NCI-H2171 treated with DMSO at 0.1 percent for 48 hours (cell line): ENCODE data around the gene MEN1.
A peak's percentile ranks its signal among the peaks of the same experiment; 100 is the strongest.

Experiments used
- DNase-seq: peaks from one replicate; lab custom pipeline; 2025; lab: John Stamatoyannopoulos, UW

The MEN1 gene

GRCh38 chr11:64762674-64763525 lies 47.5 kb downstream of the MEN1 start:
- DNase-seq: peak; percentile 26

GRCh38 chr11:64762277-64762673 lies 48.1 kb downstream of the MEN1 start:
- DNase-seq: peak; percentile 4

- DNase-seq: peak; percentile 20
Measured at GRCh38 chr11:64760759-64761420, 49.5 kb downstream of the MEN1 start.

GRCh38 chr11:64759722-64760719 lies 50.3 kb downstream of the MEN1 start, which contains the start of gene PYGM:
TSS of gene PYGM (minus strand) at chr11:64759974. CDS start at chr11:64759898, 76 bp downstream.
- DNase-seq: no peak

GRCh38 chr11:64759131-64759721 lies 51.1 kb downstream of the MEN1 start:
- DNase-seq: no peak

GRCh38 chr11:64758330-64759079 lies 51.8 kb downstream of the MEN1 start:
- no peak for DNase-seq

- DNase-seq: no peak
Measured at GRCh38 chr11:64757549-64758329, 52.6 kb downstream of the MEN1 start.

GRCh38 chr11:64755681-64756361 lies 54.5 kb downstream of the MEN1 start:
- DNase-seq: no peak

- no peak for DNase-seq
Measured at GRCh38 chr11:64754919-64755662, 55.3 kb downstream of the MEN1 start.

- DNase-seq: no peak
Measured at GRCh38 chr11:64754124-64754918, 56.0 kb downstream of the MEN1 start.
